Measurements from ENCODE around the gene ZNF548.

Gene ZNF548

GRCh38 chr19:57438925-57439324, 49.3 kb downstream of the ZNF548 start:
- H3K9me3 ChIP-seq (ENCODE audit: control insufficient read depth, low read length) = no peaks in the 10 kb centered on the region
- H3K79me2 ChIP-seq = peaks cover 32% of the 10 kb centered on the region

GRCh38 chr19:57441979-57442752, 52.5 kb downstream of the ZNF548 start:
- Histone ChIP-seq H3K9me3 (ENCODE audit: control insufficient read depth, low read length) (no peaks in the 10 kb centered on the region), H2AFZ (no peak overlapping the region), H3K27me3 (ENCODE audit: control insufficient read depth, insufficient read depth, low read length) (no peaks in the 10 kb centered on the region), H3K9ac (no peak overlapping the region), H3K4me3 (ENCODE audit: low read depth, low read length) (no peak overlapping the region), H3K4me2 (ENCODE audit: low read length) (no peak overlapping the region), H3K79me2 (peaks cover 22% of the 10 kb centered on the region), H3K4me1 (no peaks in the 10 kb centered on the region), H3K27ac (no peak overlapping the region), H3K36me3 (ENCODE audit: control insufficient read depth, insufficient read depth, low read length) (no peaks in the 10 kb centered on the region)
- TF ChIP-seq CTCF (IDR thresholded peaks at IDR 0.05) = no peak

More at GRCh38 chr19:57438925-57439324, 49.3 kb downstream of the ZNF548 start:
- H3K36me3 ChIP-seq (ENCODE audit: control insufficient read depth, insufficient read depth, low read length) = no peaks in the 10 kb centered on the region
- peaks cover 4% of the 10 kb centered on the region for H3K4me1 ChIP-seq
- no peak overlapping the region for H3K4me2 ChIP-seq (ENCODE audit: low read length)
- no peaks in the 10 kb centered on the region for H3K27me3 ChIP-seq (ENCODE audit: control insufficient read depth, insufficient read depth, low read length)
- no peak overlapping the region for H2AFZ ChIP-seq
- no peak for TF ChIP-seq CTCF (IDR thresholded peaks at IDR 0.05)
- H3K9ac ChIP-seq = no peak overlapping the region
- H3K27ac ChIP-seq = no peak overlapping the region
- H3K4me3 ChIP-seq (ENCODE audit: low read depth, low read length) = no peak overlapping the region

GRCh38 chr19:57443121-57443696, 53.6 kb downstream of the ZNF548 start:
- Histone ChIP-seq H3K9me3 (ENCODE audit: control insufficient read depth, low read length) (no peaks in the 10 kb centered on the region), H3K4me1 (no peaks in the 10 kb centered on the region), H3K79me2 (peaks cover 18% of the 10 kb centered on the region), H3K27me3 (ENCODE audit: control insufficient read depth, insufficient read depth, low read length) (no peaks in the 10 kb centered on the region), H3K4me2 (ENCODE audit: low read length) (no peak overlapping the region), H3K27ac (no peak overlapping the region), H3K36me3 (ENCODE audit: control insufficient read depth, insufficient read depth, low read length) (no peaks in the 10 kb centered on the region), H3K4me3 (ENCODE audit: low read depth, low read length) (no peak overlapping the region), H2AFZ (no peak overlapping the region), H3K9ac (no peak overlapping the region)
- no peak for TF ChIP-seq CTCF (IDR thresholded peaks at IDR 0.05)

- Histone ChIP-seq H3K27me3 (ENCODE audit: control insufficient read depth, insufficient read depth, low read length) (no peaks in the 10 kb centered on the region), H3K4me3 (ENCODE audit: low read depth, low read length) (no peak overlapping the region), H3K9me3 (ENCODE audit: control insufficient read depth, low read length) (no peaks in the 10 kb centered on the region), H3K79me2 (no peaks in the 10 kb centered on the region), H3K27ac (no peak overlapping the region), H2AFZ (no peak overlapping the region), H3K4me2 (ENCODE audit: low read length) (no peak overlapping the region), H3K4me1 (no peaks in the 10 kb centered on the region), H3K9ac (no peak overlapping the region), H3K36me3 (ENCODE audit: control insufficient read depth, insufficient read depth, low read length) (no peaks in the 10 kb centered on the region)
- TF ChIP-seq CTCF (IDR thresholded peaks at IDR 0.05) = no peak
Observed at GRCh38 chr19:57452307-57452706, 62.7 kb downstream of the ZNF548 start.

Measured in parathyroid adenoma (tissue), 2 donors.